Measurements from ENCODE around the gene GARIN5B.
A peak's percentile ranks its signal among the peaks of the same experiment; 100 is the strongest.

Gene GARIN5B

DNA sequence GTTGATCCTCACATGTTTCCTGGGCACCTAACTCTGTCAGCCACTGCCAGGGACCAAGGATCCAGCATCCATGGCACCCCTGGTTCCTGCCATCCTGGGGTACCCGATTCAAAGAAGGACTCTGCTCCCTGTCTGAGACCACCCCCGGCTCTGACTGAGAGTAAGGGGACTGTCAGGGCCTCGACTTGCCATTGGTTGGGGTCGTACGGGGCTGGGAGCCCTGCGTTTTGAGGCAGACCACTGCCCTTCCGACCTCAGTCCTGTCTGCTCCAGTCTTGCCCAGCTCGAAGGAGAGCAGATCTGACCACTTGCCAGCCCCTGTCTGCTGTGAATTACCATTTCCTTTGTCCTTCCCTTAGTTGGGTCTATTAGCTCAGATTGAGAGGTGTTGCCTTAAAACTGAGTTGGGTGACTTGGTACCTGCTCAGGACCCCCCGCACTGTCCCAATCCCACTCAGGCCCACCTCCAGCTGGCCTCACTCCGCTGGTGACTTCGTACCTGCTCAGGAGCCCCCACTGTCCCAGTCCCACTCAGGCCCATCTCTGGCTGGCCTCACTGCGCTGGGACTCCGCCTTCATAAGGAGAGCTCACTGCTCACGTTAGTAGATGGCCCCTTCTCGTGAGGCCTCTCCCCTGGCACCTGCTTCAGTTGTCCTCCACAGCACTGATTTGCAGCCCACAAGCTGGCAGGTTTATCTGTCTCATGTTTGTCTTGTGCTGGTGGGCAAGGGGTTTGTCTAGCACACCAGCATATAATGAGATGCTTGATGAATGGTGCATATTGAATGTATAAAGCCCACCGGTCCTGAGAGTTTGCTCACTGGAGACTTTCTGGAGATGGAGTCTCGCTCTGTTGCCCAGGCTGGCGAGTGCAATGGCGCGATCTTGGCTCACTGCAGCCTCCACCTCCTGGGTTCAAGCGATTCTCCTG, 26.6 kb upstream of the GARIN5B start:
- no peak for FAIRE-seq

DNA sequence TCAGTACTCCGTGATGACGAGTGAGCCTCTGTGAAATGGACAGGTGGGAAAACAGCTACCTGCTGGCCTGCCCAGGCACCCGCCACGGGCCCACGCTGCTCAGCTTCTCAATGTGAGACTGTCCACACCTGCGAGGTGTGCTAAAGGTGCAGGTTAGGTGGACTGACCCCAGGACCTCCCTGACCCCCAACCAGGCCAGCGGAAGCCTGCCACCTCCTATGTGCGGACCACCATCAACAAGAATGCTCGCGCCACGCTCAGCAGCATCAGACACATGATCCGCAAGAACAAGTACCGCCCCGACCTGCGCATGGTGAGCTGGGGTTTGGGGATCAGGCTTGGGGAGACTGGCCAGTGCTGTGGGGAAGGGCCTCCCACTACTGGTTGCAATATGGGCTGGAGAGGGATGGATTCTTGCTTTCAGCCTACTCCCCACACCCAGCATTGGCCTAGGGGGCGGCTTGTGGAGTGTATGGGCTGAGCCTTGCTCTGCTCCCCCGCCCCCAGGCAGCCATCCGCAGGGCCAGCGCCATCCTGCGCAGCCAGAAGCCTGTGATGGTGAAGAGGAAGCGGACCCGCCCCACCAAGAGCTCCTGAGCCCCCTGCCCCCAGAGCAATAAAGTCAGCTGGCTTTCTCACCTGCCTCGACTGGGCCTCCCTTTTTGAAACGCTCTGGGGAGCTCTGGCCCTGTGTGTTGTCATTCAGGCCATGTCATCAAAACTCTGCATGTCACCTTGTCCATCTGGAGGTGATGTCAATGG, 24.9 kb upstream of the GARIN5B start:
- DNase-seq (ENCODE audit: insufficient read length, low spot score) (no peak), FAIRE-seq (no peak)

More for the DNA sequence above, 26.6 kb upstream of the GARIN5B start:
- no peak for DNase-seq (ENCODE audit: insufficient read length, low spot score)

DNA sequence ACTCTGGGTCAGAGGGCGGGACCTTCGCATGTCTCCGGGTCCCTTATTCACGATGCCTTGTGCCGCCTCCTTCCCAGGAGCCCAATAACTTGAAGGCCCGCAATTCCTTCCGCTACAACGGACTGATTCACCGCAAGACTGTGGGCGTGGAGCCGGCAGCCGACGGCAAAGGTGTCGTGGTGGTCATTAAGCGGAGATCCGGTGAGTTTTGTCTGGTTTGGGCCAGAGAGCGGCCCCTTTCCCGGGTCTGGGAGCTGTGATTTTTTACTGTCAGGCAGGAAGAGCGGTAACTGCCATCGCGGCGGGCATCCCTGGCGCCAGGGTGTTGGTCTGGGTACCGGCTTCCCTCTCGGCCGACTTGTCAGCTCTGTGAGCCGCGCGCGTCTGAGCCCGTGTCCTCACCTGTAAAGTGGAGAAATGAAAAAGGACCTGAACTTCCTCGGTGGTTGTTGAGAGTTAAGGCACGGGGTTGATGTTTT, 23.5 kb upstream of the GARIN5B start:
- no peak for FAIRE-seq
- DNase-seq (ENCODE audit: insufficient read length, low spot score), result no peak

DNA sequence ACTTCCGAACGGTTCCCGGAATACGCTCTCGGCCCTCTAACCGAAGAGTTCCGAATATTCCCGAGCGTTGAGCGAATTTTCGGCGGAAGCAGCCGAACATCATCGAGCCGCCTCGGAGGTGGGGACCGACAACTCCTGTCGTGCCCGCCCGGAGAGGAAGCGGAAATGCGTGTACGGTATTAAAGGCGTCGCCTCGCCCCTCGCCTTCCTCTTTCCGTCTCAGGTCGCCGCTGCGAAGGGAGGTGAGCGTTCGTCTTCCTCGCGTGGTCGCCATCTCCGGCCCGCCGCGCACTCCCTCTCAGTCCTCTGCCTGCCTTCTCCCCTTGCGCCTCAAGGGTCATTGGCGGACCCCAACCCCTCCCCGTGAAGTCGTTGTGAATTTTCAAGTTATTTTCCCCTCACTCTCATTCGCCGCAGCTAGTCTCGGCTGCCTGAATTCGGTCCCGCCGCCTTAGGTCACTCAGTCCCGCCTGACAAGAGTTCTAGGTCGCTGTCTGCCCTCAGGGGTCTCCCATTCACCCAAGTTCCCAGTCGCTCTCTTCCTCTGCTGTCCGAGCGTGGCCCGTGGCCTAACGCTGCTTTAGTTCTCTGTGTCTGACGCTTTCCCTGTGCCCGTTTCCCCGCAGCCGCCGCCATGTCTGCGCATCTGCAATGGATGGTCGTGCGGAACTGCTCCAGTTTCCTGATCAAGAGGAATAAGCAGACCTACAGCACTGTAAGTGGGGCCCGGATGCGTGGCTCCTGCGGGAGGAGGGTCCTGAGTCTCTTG, 22.8 kb upstream of the GARIN5B start, which contains the start of gene RPL28:
TSS of gene RPL28 (plus strand) at position 209 of the 769 bp plus-strand sequence. CDS start at position 635, 426 bp downstream.
- DNase-seq (ENCODE audit: insufficient read length, low spot score) (peak; percentile 94), FAIRE-seq (peak; percentile 96)

DNA sequence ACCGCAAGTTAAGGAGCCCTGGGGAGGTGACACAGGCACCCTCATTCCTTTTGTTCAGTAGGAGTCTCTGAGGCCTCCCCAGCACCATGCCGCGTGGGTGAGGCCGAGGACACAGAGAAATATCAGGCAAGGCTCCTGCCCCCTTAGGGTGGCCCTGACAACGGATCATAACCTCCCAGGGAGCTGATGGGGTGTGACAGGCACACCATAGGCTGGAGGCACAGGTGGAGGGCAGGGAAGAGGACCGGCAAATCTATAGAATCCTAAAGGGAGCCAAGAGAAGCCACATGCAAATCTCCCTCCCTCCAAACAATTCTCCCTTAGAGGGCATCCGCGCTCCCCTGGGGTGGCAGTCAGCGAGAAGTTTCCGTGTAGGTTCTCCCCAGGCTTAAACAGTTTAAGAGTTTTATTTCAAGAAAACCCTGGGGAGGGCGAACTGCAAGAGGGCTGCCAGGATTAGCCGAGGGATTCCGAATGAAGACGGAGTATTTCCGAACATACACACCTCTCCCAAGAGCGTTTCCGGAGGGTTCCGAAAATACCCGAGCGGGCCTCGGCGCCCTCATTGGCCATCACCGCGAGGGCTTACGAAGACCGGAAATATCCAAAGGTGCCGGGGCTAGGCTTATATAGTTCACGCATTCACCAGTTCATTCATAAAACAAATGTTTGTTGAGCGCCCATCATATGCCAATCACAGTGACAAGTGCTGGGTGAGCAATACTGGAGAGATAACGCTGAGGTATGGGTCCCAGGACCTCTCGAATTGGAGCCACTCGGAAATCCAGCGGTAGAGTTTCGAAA, 22.1 kb upstream of the GARIN5B start:
- DNase-seq (ENCODE audit: insufficient read length, low spot score) (peak; percentile 93), FAIRE-seq (no peak)

DNA sequence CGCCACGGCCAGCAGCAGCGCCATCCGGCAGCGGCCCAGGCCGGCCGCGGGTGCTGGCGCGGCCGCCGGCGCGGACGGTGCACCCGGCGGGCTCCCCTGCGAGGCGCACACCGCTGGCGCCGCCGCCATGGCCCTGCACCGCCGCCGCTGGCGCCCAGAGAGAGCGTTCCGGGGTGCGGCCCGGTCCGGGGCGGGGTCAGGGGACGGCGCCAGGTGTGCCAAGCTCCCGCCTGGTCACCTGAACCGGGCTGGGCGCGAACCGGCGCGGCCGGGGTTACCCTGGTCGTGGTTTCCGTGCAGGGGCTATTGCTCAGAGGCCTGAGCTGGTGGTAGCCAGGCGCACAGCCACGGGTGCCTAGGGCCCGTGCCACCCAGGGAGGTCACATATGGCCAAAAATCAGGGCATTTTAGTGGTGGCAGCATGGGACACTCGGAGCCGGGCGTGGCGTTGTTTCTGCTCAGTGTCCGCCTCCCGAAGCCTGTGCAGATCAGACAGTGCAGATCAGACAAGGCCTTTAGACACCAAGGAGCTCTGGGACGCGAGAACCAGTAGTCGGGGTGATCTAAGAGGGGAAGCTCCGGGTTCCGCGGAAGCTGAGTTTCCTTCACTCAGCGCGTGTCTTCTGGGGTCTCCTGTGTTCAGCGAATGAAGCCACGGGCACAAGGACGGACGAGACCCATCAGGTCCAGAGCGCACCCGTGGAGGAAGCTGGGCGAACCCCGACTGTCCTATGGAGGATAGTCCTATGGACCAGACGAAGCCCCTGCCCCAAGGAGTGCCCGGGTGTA, 21.3 kb upstream of the GARIN5B start, which contains the start of gene TMEM238:
TSS of gene TMEM238 (minus strand) at position 162 of the 789 bp plus-strand sequence. CDS start at position 129, 33 bp downstream.
- FAIRE-seq, result no peak

DNA sequence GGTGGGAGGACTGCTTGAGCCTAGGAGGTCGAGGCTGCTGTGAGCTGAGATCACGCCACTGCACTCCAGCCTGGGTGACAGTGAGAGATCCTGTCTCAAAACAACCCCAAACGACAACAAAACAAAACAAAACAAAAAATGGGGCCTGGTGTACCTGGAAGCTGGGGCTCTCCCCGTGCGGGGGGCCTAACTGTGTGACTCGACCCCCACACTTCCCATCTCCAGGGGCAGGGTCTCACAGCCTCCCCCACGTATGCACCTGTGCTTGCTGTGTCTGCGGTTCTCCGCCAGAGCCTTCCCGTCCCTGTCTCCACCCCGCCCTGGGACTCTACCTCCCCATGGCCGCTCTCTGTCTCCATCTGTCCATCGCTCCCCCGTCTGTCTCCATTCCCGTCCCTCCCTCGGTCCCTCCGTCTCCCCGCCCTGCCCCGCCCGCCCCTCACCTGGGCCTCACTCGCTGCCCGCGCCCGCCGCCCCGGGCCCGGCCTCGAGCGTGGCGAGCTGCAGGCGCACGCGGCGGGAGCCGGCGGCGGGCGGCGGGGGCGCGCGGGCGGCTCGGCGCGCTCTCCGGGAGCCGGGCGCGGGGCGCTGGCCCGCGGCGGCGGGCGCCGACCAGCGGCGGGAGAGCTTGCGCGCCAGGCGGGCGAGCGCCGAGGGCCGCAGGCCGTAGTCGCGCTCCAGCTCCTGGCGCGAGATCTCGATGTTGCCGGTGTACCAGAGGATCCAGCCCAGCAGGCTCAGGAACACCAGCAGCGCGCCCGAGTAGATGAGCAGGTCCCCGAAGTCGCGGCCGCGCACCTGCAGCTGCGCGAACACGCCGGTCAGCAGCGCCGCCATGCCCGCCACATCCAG, 20.4 kb upstream of the GARIN5B start:
- no peak for FAIRE-seq
- DNase-seq (ENCODE audit: insufficient read length, low spot score), result peak; percentile 87

More for the DNA sequence above, 21.3 kb upstream of the GARIN5B start, which contains the start of gene TMEM238:
- no peak for DNase-seq (ENCODE audit: insufficient read length, low spot score)

DNA sequence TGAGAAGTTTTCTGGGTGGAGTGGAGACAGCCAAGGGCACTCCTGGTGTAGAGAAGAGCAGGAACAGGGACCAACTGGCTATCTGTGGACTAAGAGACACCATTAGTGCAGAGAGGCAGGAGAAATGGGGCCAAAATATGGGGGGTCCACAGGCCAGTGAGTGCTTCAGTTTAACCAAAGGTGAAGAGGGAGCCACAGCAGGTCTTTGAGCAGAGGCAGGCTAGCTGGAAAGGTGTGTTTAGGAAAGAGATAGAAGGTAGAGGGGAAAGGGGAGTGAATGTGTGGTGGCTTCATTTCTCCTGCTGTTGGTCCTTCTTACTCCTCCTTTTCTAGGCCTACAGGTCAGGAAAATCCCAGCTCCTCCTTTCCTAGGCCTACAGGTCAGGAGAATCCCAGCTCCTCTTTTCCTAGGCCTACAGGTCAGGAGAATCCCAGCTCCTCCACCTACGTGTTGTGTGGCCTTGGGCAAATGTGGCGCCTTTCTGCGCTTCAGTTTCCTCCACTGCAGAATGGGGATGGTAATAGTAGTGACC, 19.5 kb upstream of the GARIN5B start:
- DNase-seq (ENCODE audit: insufficient read length, low spot score) (no peak), FAIRE-seq (no peak)

DNA sequence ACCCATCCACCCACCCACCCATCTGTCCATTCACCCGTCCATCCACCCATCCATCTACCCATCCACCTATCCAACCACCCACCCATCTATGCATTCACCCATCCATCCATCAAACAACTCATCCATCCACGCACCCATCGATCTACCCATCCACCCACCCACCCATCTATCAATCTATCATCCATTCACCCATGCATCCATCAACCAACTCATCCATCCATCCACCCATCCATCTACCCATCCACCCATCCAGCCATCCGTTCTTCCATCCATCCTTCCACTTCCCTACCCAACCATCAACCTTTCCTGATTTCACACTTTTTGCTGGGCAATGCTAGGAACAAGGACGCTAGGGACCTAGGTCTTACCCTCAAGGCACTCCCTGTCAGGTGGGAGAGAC, 19.0 kb upstream of the GARIN5B start:
- FAIRE-seq, result no peak
- DNase-seq (ENCODE audit: insufficient read length, low spot score), result no peak

DNA sequence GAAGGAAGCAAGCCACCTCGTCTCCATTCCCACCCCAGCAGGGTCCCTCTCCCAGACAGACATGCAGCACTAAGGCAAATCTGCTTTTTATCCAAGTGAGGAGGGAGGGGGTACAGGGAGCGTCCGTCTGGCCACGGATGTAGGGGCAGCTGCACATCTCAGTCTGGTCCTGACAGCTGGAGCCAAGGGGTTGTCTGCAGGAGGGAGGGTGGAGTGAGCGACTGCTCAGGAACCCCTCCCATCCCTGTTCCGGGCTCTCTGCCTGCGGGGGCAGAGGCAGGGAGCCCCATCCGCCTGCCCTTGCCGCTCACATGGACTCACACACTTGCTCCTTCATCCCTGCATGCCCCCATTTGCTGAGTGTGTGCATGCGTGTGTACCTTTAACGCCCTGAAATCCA, 16.1 kb upstream of the GARIN5B start:
- FAIRE-seq (no peak), DNase-seq (ENCODE audit: insufficient read length, low spot score) (no peak)

DNA sequence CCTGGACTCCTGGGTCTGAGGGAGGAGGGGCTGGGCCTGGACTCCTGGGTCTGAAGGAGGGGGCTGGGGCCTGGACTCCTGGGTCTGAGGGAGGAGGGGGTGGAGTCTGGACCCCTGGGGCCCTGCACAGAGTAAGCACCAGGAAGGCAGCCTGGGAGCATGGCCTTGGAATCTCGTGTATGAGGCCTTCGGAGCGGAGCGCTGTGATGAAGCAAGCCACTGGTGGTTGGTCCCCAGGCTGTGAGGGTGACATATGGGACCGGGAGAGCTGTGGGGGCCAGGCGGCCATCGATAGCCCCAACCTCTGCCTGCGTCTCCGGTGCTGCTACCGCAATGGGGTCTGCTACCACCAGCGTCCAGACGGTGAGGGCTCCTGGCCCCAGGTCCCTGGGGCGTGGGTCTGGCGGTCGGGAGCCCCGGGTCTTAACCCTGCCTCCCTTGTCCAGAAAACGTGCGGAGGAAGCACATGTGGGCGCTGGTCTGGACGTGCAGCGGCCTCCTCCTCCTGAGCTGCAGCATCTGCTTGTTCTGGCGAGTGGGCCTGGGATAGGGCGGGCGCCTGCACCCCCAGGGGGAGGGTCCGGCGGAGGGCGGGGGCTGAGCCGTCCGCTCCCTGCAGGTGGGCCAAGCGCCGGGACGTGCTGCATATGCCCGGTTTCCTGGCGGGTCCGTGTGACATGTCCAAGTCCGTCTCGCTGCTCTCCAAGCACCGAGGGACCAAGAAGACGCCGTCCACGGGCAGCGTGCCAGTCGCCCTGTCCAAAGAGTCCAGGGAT, 14.5 kb upstream of the GARIN5B start:
- no peak for DNase-seq (ENCODE audit: insufficient read length, low spot score)
- no peak for FAIRE-seq

DNA sequence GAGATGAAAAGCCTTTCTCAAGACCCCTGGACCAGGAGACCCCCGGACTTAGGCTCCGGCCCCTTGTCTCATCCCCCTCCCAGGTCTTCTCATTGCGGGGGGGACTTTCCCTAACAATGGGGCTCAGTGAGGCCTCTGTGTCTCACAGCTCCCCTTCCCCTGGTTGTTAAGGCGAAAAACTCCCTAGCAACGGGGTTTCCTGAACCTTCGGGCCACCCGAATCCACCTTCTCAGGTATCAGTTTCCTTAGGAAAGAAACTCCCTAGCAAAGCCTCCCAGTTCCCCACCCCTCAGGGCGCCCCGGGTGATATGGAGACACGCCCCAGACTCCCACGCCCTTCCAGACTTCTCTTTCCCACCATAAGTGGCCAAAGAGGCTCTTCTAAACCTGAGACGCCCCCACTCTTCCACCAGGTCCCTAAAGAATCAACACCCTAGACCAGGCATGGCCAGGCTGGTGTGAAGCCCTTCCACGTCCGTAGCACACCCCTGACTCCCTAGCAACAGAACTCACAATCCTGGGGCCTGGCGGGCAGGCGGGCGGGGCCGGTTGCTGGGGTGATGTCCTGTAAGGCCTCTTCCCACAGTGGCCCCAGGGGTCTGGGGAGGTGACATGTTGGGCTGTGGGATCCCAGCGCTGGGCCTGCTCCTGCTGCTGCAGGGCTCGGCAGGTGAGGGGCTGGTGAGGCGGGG, 13.3 kb upstream of the GARIN5B start, which contains the start of gene TMEM190:
TSS of gene TMEM190 (plus strand) at position 586 of the 693 bp plus-strand sequence. CDS start at position 614, 28 bp downstream.
- DNase-seq (ENCODE audit: insufficient read length, low spot score), result no peak
- FAIRE-seq, result no peak

DNA sequence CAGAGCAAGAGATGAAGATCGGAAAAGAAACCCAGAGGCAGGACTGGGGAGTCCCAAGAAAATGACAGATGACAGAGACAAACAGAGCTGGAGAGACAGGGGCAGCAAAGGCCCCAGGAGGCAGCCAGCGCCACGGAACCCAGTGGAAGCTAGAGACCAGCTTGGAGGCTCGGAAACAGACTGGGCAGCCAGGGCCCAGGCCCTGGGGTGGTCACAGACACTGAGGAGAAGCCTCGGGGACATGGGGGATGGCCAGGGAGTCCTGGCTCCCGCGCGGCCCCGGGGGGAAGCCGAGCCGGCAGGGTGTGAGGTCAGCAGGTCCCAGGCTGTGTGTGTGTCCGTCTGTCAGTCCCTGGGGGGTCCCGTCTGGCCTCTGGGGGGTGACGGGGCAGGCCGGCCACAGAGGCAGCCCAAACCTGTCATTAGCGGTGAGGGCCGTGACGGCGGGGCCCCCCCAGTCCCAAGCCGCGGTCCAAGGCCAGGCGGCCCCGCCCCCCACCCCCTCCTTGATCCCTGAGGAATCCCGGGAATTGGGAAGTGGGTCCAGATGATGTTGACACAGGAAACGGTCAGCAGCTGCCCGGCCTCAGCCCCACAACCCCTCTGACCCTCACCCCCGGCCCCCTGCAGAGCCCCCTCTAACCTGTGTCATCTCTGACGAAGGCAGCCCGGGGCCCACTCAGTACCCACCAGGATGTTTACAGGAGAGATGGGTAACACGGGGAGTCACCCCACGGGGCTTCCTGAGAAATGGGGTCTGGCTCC, 11.1 kb upstream of the GARIN5B start:
- no peak for FAIRE-seq
- DNase-seq (ENCODE audit: insufficient read length, low spot score), result no peak

DNA sequence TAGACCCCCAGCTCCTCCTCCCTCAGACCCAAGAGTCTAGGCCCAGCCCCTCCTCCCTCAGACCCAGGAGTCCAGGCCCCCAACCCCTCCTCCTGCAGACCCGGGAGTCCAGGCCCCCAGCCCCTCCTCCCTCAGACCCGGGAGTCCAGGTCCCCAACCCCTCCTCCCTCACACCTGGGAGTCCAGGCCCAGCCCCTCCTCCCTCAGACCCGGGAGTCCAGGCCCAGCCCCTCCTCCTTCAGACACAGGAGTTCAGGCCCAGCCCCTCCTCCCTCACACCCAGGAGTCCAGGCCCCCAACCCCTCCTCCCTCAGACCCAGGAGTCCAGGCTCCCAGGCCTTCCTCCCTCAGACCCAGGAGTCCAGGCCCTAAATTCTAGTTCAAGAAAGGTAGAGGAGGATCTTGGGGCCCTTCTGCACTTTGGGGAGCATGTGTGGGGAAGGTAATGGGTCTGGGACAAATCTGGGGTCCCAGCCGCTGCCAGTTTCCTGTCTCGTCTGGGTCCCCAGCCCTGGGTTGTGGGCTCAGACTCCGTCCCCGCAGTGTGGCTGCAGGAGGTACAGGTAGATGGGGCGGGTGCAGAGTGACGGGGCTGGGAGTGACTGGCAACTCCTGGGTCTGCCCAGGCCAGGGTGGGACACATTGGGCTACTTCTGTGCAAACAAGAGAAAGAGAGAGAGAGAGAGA, 10.4 kb upstream of the GARIN5B start:
- DNase-seq (ENCODE audit: insufficient read length, low spot score), result no peak
- FAIRE-seq, result no peak
